Measurements from ENCODE around the gene NF2. TPM values are rescaled to one million over a fixed set of nuclear protein-coding genes. Genes with fewer than 3 reads are reported as not detected.

The NF2 gene
- total RNA-seq, 1 experiment from 2014 or later = 56.9 TPM

GRCh38 chr22:29606320-29606719, 2.9 kb downstream of the NF2 start:
- Mint-ChIP-seq H3K4me3 (peak overlapping the region; percentile 35), H3K27ac (peak overlapping the region; percentile 88), H3K9me3 (no peaks in the 10 kb centered on the region), H3K4me1 (peaks cover 25% of the 10 kb centered on the region), H3K27me3 (ENCODE audit: low read depth) (no peaks in the 10 kb centered on the region), H3K36me3 (peaks cover 3% of the 10 kb centered on the region; the same call in 1 of the 2 replicates)
- DNase-seq (ENCODE audit: low spot score) = no peak
- ChIA-PET POLR2A (interaction anchor here (0.6 kb wide), 1 partner anchor 814 kb away, joined by 5 read pairs; no protein-coding TSS in a partner anchor), CTCF (interaction anchor here (1.3 to 2.0 kb wide), 4 partner anchors 16 to 30 kb away, joined by 3 to 9 read pairs (median 8); no protein-coding TSS in a partner anchor)
- no peak for TF ChIP-seq ATF3 (CRISPR knock-in tag; conservative IDR thresholded peaks at IDR 0.05)
- no peak for TF ChIP-seq PRDM15 (CRISPR knock-in tag; IDR thresholded peaks at IDR 0.05)
- no peak for TF ChIP-seq CREB1 (CRISPR knock-in tag; IDR thresholded peaks at IDR 0.05)
- no peak for TF ChIP-seq ZNF416 (CRISPR knock-in tag; IDR thresholded peaks at IDR 0.05)
- no peak for TF ChIP-seq ZBTB43 (CRISPR knock-in tag; IDR thresholded peaks at IDR 0.05)
- ATAC-seq = no peak; the same call in 1 of the 2 replicates

- no peak for ATAC-seq
- no peak for DNase-seq (ENCODE audit: low spot score)
- CTCF ChIA-PET = no interaction called here
- no peak for TF ChIP-seq HMGA2 (CRISPR knock-in tag; IDR thresholded peaks at IDR 0.05)
- Mint-ChIP-seq H3K36me3 (peaks cover 3% of the 10 kb centered on the region; the same call in 1 of the 2 replicates), H3K9me3 (no peaks in the 10 kb centered on the region), H3K4me3 (no peak overlapping the region), H3K27ac (no peak overlapping the region), H3K27me3 (ENCODE audit: low read depth) (no peaks in the 10 kb centered on the region), H3K4me1 (peaks cover 25% of the 10 kb centered on the region)
- POLR2A ChIA-PET = no interaction called here
Measured at GRCh38 chr22:29607426-29607825, 4.0 kb downstream of the NF2 start.

GRCh38 chr22:29609139-29609538, 5.7 kb downstream of the NF2 start:
- Mint-ChIP-seq H3K4me1 (peaks cover 22% of the 10 kb centered on the region), H3K9me3 (no peaks in the 10 kb centered on the region), H3K4me3 (no peak overlapping the region), H3K27ac (no peak overlapping the region), H3K27me3 (ENCODE audit: low read depth) (no peaks in the 10 kb centered on the region), H3K36me3 (peaks cover 3% of the 10 kb centered on the region; the same call in 1 of the 2 replicates)
- ChIA-PET POLR2A (no interaction called here), CTCF (interaction anchor here (0.5 to 1.5 kb wide), 5 partner anchors 11 to 81 kb away, joined by 3 to 9 read pairs (median 3); no protein-coding TSS in a partner anchor)
- no peak for DNase-seq (ENCODE audit: low spot score)
- peak; percentile 77 for ATAC-seq
- TF ChIP-seq ZNF263 (CRISPR knock-in tag; IDR thresholded peaks at IDR 0.05; ENCODE audit: low read depth) = no peak
- TF ChIP-seq CTCF (IDR thresholded peaks at IDR 0.05) = 0 out of 2 replicates have a peak, but pooled peaks have one; percentile 27

GRCh38 chr22:29610780-29611179, 7.3 kb downstream of the NF2 start:
- no peak for ATAC-seq
- ChIA-PET CTCF (interaction anchor here (1.5 kb wide), 1 partner anchor 15 kb away, joined by 5 read pairs; no protein-coding TSS in a partner anchor), POLR2A (no interaction called here)
- Mint-ChIP-seq H3K36me3 (peaks cover 3% of the 10 kb centered on the region; the same call in 1 of the 2 replicates), H3K4me3 (no peak overlapping the region), H3K27me3 (ENCODE audit: low read depth) (no peaks in the 10 kb centered on the region), H3K9me3 (no peaks in the 10 kb centered on the region), H3K4me1 (peaks cover 10% of the 10 kb centered on the region), H3K27ac (no peak overlapping the region)
- DNase-seq (ENCODE audit: low spot score) = no peak
- TF ChIP-seq NR2C2 (CRISPR knock-in tag; IDR thresholded peaks at IDR 0.05) = no peak
- no peak for TF ChIP-seq MXD4 (CRISPR knock-in tag; IDR thresholded peaks at IDR 0.05; ENCODE audit: borderline replicate concordance)

All from WTC11 (cell line).